Body of pancreas (tissue), 4 donors: ENCODE results near the gene PGS1.

ENCODE experiments used
- POLR2A ChIP-seq, 3 donors: fragments of 450-650 bp; IDR thresholded peaks; one replicate each; pipeline ENCODE4 v1.6.1; 2016; ENCODE audit warnings: antibody characterized with exemption in 3 of 3, mild to moderate bottlenecking in 2 of 3
- TF ChIP-seq, protein P1 (sequence below), 7 experiments: fragments of 450-650 bp in 4 of 7; fragments of 200-600 bp in 3 of 7; sonication (generic) in 3 of 7; IDR thresholded peaks; one replicate each; pipeline ENCODE4 v1.5.1; 2016 to 2019; ENCODE audit warnings: antibody characterized with exemption in 7 of 7

DNA sequence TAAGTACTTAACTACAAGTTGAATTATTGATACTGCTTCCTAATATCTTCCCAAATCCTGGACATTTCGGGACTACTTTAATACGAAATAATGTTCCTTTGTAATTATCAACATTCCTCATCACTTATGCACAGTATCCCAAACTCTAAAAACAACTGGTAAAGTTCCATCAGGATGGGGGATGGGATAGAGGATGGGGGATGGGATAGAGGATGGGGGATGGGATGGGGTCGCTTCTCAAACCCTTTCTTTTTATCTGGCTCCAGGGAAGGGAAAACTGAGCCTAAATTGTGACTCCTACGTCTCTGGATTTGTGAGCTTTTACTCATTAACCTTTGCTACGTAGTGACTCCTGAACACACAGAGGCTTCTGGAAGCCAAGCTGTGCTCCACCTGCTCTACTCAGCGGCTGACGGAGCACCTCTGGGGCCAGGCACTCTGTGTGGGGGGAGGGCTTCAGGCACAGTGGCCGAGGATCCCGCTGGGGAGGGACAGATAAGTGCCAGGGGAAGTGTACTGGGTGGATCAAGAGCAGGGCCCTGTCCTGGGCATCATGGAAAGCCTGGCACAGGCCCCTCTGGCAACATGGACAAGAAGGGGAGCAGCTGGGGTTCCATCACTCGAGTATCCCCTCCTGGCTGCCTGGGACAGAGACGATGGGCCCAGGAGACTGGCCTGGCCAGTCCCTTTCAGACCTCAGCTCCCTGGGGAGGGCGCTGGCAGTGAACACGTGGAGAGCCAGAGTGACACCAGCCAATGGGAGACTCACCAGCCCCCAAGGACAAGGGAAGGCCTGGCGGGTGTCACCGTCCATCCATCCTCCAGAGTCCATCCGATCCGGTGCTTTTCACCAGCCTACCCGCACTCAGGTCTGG, 56.2 kb downstream of the PGS1 start:
- TF ChIP-seq, protein P1, sequence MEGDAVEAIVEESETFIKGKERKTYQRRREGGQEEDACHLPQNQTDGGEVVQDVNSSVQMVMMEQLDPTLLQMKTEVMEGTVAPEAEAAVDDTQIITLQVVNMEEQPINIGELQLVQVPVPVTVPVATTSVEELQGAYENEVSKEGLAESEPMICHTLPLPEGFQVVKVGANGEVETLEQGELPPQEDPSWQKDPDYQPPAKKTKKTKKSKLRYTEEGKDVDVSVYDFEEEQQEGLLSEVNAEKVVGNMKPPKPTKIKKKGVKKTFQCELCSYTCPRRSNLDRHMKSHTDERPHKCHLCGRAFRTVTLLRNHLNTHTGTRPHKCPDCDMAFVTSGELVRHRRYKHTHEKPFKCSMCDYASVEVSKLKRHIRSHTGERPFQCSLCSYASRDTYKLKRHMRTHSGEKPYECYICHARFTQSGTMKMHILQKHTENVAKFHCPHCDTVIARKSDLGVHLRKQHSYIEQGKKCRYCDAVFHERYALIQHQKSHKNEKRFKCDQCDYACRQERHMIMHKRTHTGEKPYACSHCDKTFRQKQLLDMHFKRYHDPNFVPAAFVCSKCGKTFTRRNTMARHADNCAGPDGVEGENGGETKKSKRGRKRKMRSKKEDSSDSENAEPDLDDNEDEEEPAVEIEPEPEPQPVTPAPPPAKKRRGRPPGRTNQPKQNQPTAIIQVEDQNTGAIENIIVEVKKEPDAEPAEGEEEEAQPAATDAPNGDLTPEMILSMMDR (IDR thresholded peaks at IDR 0.05), result no peak
- TF ChIP-seq POLR2A (IDR thresholded peaks at IDR 0.05), result no peak
